GM12878 (cell line): ENCODE measurements around the gene IFNA4. TPM values are rescaled to one million over a fixed set of nuclear protein-coding genes. Genes with fewer than 3 reads are reported as not detected.
"Not testable (repeated sequence)": the region's sequence is repeated elsewhere in the genome, so short reads cannot be mapped to it uniquely, and the experiment has no call there.

Source experiments
- ATAC-seq: fragments of 200-7000 bp; cut with Tn5 transposase; 3 replicates; pipeline ENCODE4 v1.9.1; 2020; ENCODE audit warnings: mild to moderate bottlenecking, moderate library complexity
- Bru-seq: library from RNA; stranded (reverse); fragments of 400-500 nt; gene quantifications from one replicate; lab custom pipeline; 2021; lab: Mats Ljungman, UMichigan
- BruChase-seq, 2 experiments: library from RNA; stranded (reverse); fragments of 400-500 nt; gene quantifications; one replicate each; lab custom pipeline; 2021; lab: Mats Ljungman, UMichigan
- BruUV-seq: library from RNA; stranded (reverse); fragments of 400-500 nt; replicated peaks from 2 replicates; lab custom pipeline; 2021; lab: Mats Ljungman, UMichigan
- CTCF ChIA-PET: fragments of 300-600 bp; sonication (Branson Sonifier 250); formaldehyde crosslinking; extraction: SDS; loops from one replicate; lab custom pipeline; 2021; ENCODE audit warnings: inconsistent platforms; lab: Yijun Ruan, JAX
- POLR2A ChIA-PET: fragments of 350-600 bp; formaldehyde crosslinking; extraction: SDS; loops from one replicate; lab custom pipeline; 2021; ENCODE audit warnings: inconsistent platforms; lab: Charles Lee
- RAD21 ChIA-PET: fragments of 300-600 bp; sonication (Branson Sonifier 250); formaldehyde crosslinking; loops from one replicate; lab custom pipeline; 2023; ENCODE audit warnings: antibody characterized with exemption; ENCODE audit not compliant: unreplicated experiment; lab: Charles Lee
- SMC1A ChIA-PET: fragments of 300-600 bp; sonication (Branson Sonifier 250); formaldehyde crosslinking; loops from one replicate; lab custom pipeline; 2023; ENCODE audit not compliant: unreplicated experiment, uncharacterized antibody; lab: Charles Lee
- DNase-seq: peaks from one replicate; pipeline ENCODE4 v3.0.0-alpha.2; 2011; ENCODE audit warnings: low read depth, low spot score
- FAIRE-seq: peaks from 3 replicates; lab custom pipeline; 2011; peaks lifted over from hg19 to GRCh38; lab: Jason Lieb, UNC
- H2AFZ ChIP-seq: 2 replicates; pipeline ENCODE4 v1.6.0; 2011; ENCODE audit warnings: low read depth, low read length, control low read depth; ENCODE audit not compliant: control insufficient read depth
- H3K27ac ChIP-seq: 2 replicates; pipeline ENCODE4 v1.5.1; 2011; ENCODE audit warnings: control low read depth; ENCODE audit not compliant: control insufficient read depth, insufficient read depth
- H3K27me3 ChIP-seq, 2 experiments: replicated peaks in 1 of 2; 2 replicates each; pipeline versions ENCODE4 v1.6.0 to v1.6.1; 2011; ENCODE audit warnings: low read length in 1 of 2; ENCODE audit not compliant: control insufficient read depth in 2 of 2, insufficient read depth in 2 of 2
- H3K36me3 ChIP-seq, 2 experiments: 2 replicates each; pipeline ENCODE4 v1.5.1; 2011; ENCODE audit warnings: low read length in 1 of 2; ENCODE audit not compliant: control insufficient read depth in 2 of 2, insufficient read depth in 2 of 2
- H3K4me1 ChIP-seq: 2 replicates; pipeline ENCODE4 v1.6.1; 2011; ENCODE audit warnings: mild to moderate bottlenecking, low read length, moderate library complexity, mixed read lengths; ENCODE audit not compliant: control insufficient read depth, insufficient read depth
- H3K4me2 ChIP-seq: 2 replicates; pipeline ENCODE4 v1.6.0; 2011; ENCODE audit warnings: control low read depth; ENCODE audit not compliant: control insufficient read depth, insufficient read depth
- H3K4me3 ChIP-seq: fragments of 200-600 bp; sonication (generic); 2 replicates; pipeline ENCODE4 v1.5.1; 2016
- H3K79me2 ChIP-seq: 2 replicates; pipeline ENCODE4 v1.6.0; 2011; ENCODE audit warnings: low read length; ENCODE audit not compliant: control insufficient read depth, insufficient read depth
- H3K9ac ChIP-seq: 2 replicates; pipeline ENCODE4 v1.8.0; 2011; ENCODE audit warnings: low read length, control low read depth, mixed read lengths; ENCODE audit not compliant: control insufficient read depth, insufficient read depth
- H3K9me3 ChIP-seq: replicated peaks from 3 replicates; pipeline ENCODE4 v1.5.1; 2011; ENCODE audit warnings: mild to moderate bottlenecking, low read length; ENCODE audit not compliant: control insufficient read depth, insufficient read depth
- H4K20me1 ChIP-seq: 2 replicates; pipeline ENCODE4 v1.6.0; 2011; ENCODE audit not compliant: control insufficient read depth, insufficient read depth
- WGBS: methylation state at CpG from one replicate; pipeline ENCODE4 v1.1.6; 2016; ENCODE audit warnings: low lambda C conversion rate; ENCODE audit not compliant: insufficient replicate concordance, insufficient coverage; ENCODE audit errors: missing lambda C conversion rate; 5-methylcytosine and 5-hydroxymethylcytosine counted together
- in situ Hi-C: fragments of 300-500 bp; cut with MboI; formaldehyde crosslinking; loops from 9 replicates; pipeline ENCODE4 v1.14.3; 2018; ENCODE audit warnings: mixed read lengths
- intact Hi-C: fragments of 100-400 bp; cut with micrococcal nuclease; formaldehyde crosslinking; loops from one replicate; pipeline ENCODE4 v1.14.2; 2022; ENCODE audit not compliant: unreplicated experiment
- long read RNA-seq, 2 experiments: library from polyadenylated mRNA; unstranded; transcript quantifications; one replicate each; pipeline ENCODE4 v2.0.0, GENCODE V29; 2019 to 2020
- polyA minus RNA-seq, 3 experiments: library from RNA; depleted of rRNA, polyadenylated mRNA; stranded (reverse); fragments of >200 nt; gene quantifications; 2 replicates each; pipeline ENCODE4 v1.2.3, GENCODE V29; 2011
- polyA plus RNA-seq, 11 experiments: library from polyadenylated mRNA; depleted of rRNA in 4 of 11; unstranded in 6 of 11; stranded (reverse) in 5 of 11; fragments of >200 nt; fragmentation: Nextera tagmentation in 4 of 11; fragmentation: Illumina TruSeq in 1 of 11; extraction: Ambion mirVana in 4 of 11; extraction: Trizol in 1 of 11; gene quantifications; 1 replicate in 1 of 11; 2 replicates in 10 of 11; pipeline versions ENCODE4 v1.2.1 to v1.2.3, GENCODE V29; 2011 to 2016; ENCODE audit warnings: inconsistent platforms in 2 of 11, missing spikeins in 2 of 11, low read depth in 1 of 11
- total RNA-seq, 4 experiments: library from RNA; depleted of rRNA in 3 of 4; stranded (reverse); fragments of >200 nt in 3 of 4; fragmentation: Illumina TruSeq in 1 of 4; extraction: Trizol in 1 of 4; gene quantifications; 2 replicates each; pipeline versions ENCODE4 v1.2.1 to v1.2.3, GENCODE V29; 2013 to 2021

Gene IFNA4
- total RNA-seq (2013; cell fraction: nucleolus; rRNA removed), result not detected in 2 replicates
- total RNA-seq (2014; rRNA removed) (not detected in 2 replicates), total RNA-seq (2014; rRNA removed; fragmentation: Illumina TruSeq; extraction: Trizol) (not detected in 2 replicates), total RNA-seq (2021) (not detected in 2 replicates), polyA plus RNA-seq (2011; rRNA removed) (not detected in 2 replicates), polyA plus RNA-seq (2014; fragmentation: Illumina TruSeq; extraction: Trizol) (0.63 TPM in 1 of 2 replicates, not detected in the other), polyA plus RNA-seq (2014; fragmentation: Nextera tagmentation; extraction: Ambion mirVana) (not detected), polyA plus RNA-seq (2014; rRNA removed) (not detected in 2 replicates), polyA plus RNA-seq (2016; fragmentation: Nextera tagmentation; extraction: Ambion mirVana) (not detected), polyA minus RNA-seq (2011; rRNA and poly(A)+ RNA removed) (not detected in 2 replicates), Bru-seq, nascent RNA (not detected), BruChase-seq, experiment 1, labeled RNA remaining after a 6-hour chase (not detected), BruChase-seq, experiment 2, labeled RNA remaining after a 2-hour chase (not detected)
- polyA plus RNA-seq (2011; ENCODE audit: low read depth), result not detected
- polyA plus RNA-seq (2011; cell fraction: cytosol; rRNA removed), result not detected in 2 replicates
- not detected in 2 replicates for polyA plus RNA-seq (2011; cell fraction: nucleus; rRNA removed)
- not detected in 2 replicates for polyA plus RNA-seq (2012)
- not detected in 2 replicates for polyA minus RNA-seq (2011; cell fraction: cytosol; rRNA and poly(A)+ RNA removed)
- polyA minus RNA-seq (2011; cell fraction: nucleus; rRNA and poly(A)+ RNA removed), result not detected in 2 replicates
- long read RNA-seq, experiment 1, result 0 reads
- long read RNA-seq, experiment 2, result 0 reads

- H3K9ac ChIP-seq, POLR2A ChIA-PET, BruUV-seq, H2AFZ ChIP-seq, H3K36me3 ChIP-seq, H3K4me3 ChIP-seq, H3K27me3 ChIP-seq, FAIRE-seq, H4K20me1 ChIP-seq, intact Hi-C loops, ATAC-seq, in situ Hi-C loops, H3K27ac ChIP-seq, H3K79me2 ChIP-seq, H3K9me3 ChIP-seq, H3K4me1 ChIP-seq, RAD21 ChIA-PET, H3K4me2 ChIP-seq, DNase-seq: not testable (repeated sequence)
- ChIA-PET CTCF (interaction anchor here (0.7 to 1.2 kb wide), 2 partner anchors 26 to 1723 kb away, joined by 3 to 5 read pairs; no protein-coding TSS in a partner anchor), SMC1A (interaction anchor here (0.6 kb wide), 1 partner anchor 17 kb away, joined by 3 read pairs; no protein-coding TSS in a partner anchor)
- WGBS, result 0% methylated on average over 3 of the region's 3 CpGs
These were observed at the start of gene IFNA4 for GRCh38 chr9:21187487-21187886. Gene IFNA4, minus strand, starts transcription at chr9:21187587. Its CDS starts 56 bp downstream, at chr9:21187531.

DNA sequence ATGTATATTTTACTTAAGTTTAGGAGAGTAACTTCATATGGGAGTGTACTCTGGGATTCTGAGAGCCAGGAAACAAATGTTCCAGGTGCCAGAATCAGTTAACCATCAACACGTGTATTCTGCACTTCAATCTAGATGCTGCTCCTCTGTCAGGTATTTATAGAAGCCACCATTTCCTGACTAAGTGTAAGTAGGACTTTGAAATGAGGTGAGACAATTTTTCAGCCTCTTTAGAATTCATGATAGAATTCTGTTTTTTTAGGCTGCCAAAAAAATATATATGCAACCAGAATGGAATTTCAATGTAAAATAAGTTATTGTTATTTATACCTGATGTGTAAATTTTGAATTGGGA, 49.0 kb upstream of the IFNA4 start:
- in situ Hi-C loops (loop anchor here (10.0 kb wide), 1 partner anchor 558 kb away; no protein-coding TSS in a partner anchor), intact Hi-C loops (loop anchor here (10.0 kb wide), 1 partner anchor 468 kb away; no protein-coding TSS in a partner anchor)
- WGBS, result 0% methylated on average over 1 of the region's 1 CpG
- FAIRE-seq, result peak; percentile 31
- not testable (repeated sequence) for DNase-seq, H3K9ac ChIP-seq, H3K9me3 ChIP-seq, H3K27ac ChIP-seq, H3K36me3 ChIP-seq, H2AFZ ChIP-seq, H4K20me1 ChIP-seq, H3K4me3 ChIP-seq, H3K27me3 ChIP-seq, H3K4me2 ChIP-seq, H3K79me2 ChIP-seq, BruUV-seq, H3K4me1 ChIP-seq
- RAD21 ChIA-PET, result interaction anchor here (0.8 to 2.3 kb wide), 14 partner anchors 11 to 219 kb away, joined by 3 to 7 read pairs (median 5); no protein-coding TSS in a partner anchor
- CTCF ChIA-PET, result interaction anchor here (0.6 to 4.4 kb wide), 37 partner anchors 10 to 567 kb away, joined by 3 to 20 read pairs (median 4); partner anchors contain the start of genes IFNA10 and IFNA8
- peak; percentile 18; the same call in 2 of the 3 replicates for ATAC-seq
- POLR2A ChIA-PET, result interaction anchor here (0.7 kb wide), 1 partner anchor 237 kb away, joined by 3 read pairs; no protein-coding TSS in a partner anchor
- SMC1A ChIA-PET, result interaction anchor here (0.6 to 1.6 kb wide), 18 partner anchors 10 to 559 kb away, joined by 3 to 9 read pairs (median 4); no protein-coding TSS in a partner anchor
